H9 (cell line): ENCODE results near the gene TRAK1. TPM values are rescaled to one million over a fixed set of nuclear protein-coding genes. Genes with fewer than 3 reads are reported as not detected.

Source experiments
- DNase-seq: peaks from one replicate; pipeline ENCODE4 v3.0.0-alpha.2; 2017
- H2AFZ ChIP-seq: one replicate; pipeline ENCODE4 v1.6.1; 2013; ENCODE audit warnings: mild to moderate bottlenecking, low read length, control low read depth, moderate library complexity
- H2AK5ac ChIP-seq: 2 replicates; pipeline ENCODE4 v1.6.1; 2013; ENCODE audit warnings: low read length, control low read depth, mixed read lengths; ENCODE audit not compliant: insufficient read length
- H2BK120ac ChIP-seq: one replicate; pipeline ENCODE4 v1.6.1; 2013; ENCODE audit warnings: low read depth, mild to moderate bottlenecking, low read length, control low read depth, inconsistent platforms; ENCODE audit not compliant: poor library complexity, severe bottlenecking
- H2BK12ac ChIP-seq: 2 replicates; pipeline ENCODE4 v1.6.1; 2013; ENCODE audit warnings: low read length, control low read depth, mixed read lengths, low read depth; ENCODE audit not compliant: insufficient read length
- H2BK15ac ChIP-seq: 2 replicates; pipeline ENCODE4 v1.6.1; 2013; ENCODE audit warnings: low read depth, low read length, control low read depth
- H2BK20ac ChIP-seq: one replicate; pipeline ENCODE4 v1.6.1; 2013; ENCODE audit warnings: low read depth, mild to moderate bottlenecking, low read length, control low read depth, inconsistent platforms; ENCODE audit not compliant: poor library complexity, severe bottlenecking
- H2BK5ac ChIP-seq: 2 replicates; pipeline ENCODE4 v1.6.1; 2013; ENCODE audit warnings: low read length, control low read depth, mixed read lengths; ENCODE audit not compliant: insufficient read length
- H3K14ac ChIP-seq: 2 replicates; pipeline ENCODE4 v1.6.1; 2013; ENCODE audit warnings: low read length, control low read depth; ENCODE audit not compliant: insufficient read depth
- H3K18ac ChIP-seq: 2 replicates; pipeline ENCODE4 v1.6.1; 2013; ENCODE audit warnings: low read depth, mild to moderate bottlenecking, mixed read lengths, low read length, control low read depth; ENCODE audit not compliant: insufficient read length
- H3K23ac ChIP-seq: 2 replicates; pipeline ENCODE4 v1.6.1; 2013; ENCODE audit warnings: low read length, control low read depth, mixed read lengths, low read depth; ENCODE audit not compliant: insufficient read length
- H3K23me2 ChIP-seq: 2 replicates; pipeline ENCODE4 v1.6.1; 2013; ENCODE audit warnings: low read depth, mild to moderate bottlenecking, mixed read lengths, low read length, control low read depth; ENCODE audit not compliant: insufficient read length, poor library complexity, severe bottlenecking
- H3K27ac ChIP-seq: 2 replicates; pipeline ENCODE4 v1.5.1; 2013; ENCODE audit warnings: low read length, control low read depth, mixed read lengths, low read depth; ENCODE audit not compliant: insufficient read length
- H3K27me3 ChIP-seq: 2 replicates; pipeline ENCODE4 v1.6.1; 2013; ENCODE audit warnings: low read length, control low read depth, inconsistent platforms; ENCODE audit not compliant: insufficient read depth
- H3K4ac ChIP-seq: 2 replicates; pipeline ENCODE4 v1.6.1; 2013; ENCODE audit warnings: low read depth, mild to moderate bottlenecking, control low read depth, inconsistent platforms, low read length, moderate library complexity
- H3K4me1 ChIP-seq: 2 replicates; pipeline ENCODE4 v1.6.1; 2013; ENCODE audit warnings: low read length, control low read depth, inconsistent platforms; ENCODE audit not compliant: insufficient read depth
- H3K4me2 ChIP-seq: 2 replicates; pipeline ENCODE4 v1.6.1; 2013; ENCODE audit warnings: low read length, control low read depth, mixed read lengths; ENCODE audit not compliant: insufficient read length, insufficient read depth
- H3K56ac ChIP-seq: 2 replicates; pipeline ENCODE4 v1.6.1; 2013; ENCODE audit warnings: low read depth, mild to moderate bottlenecking, mixed read lengths, low read length, control low read depth; ENCODE audit not compliant: insufficient read length
- H3K79me1 ChIP-seq: 2 replicates; pipeline ENCODE4 v1.6.1; 2013; ENCODE audit warnings: low read depth, mild to moderate bottlenecking, moderate library complexity, low read length, control low read depth, inconsistent platforms; ENCODE audit not compliant: insufficient read depth, poor library complexity, severe bottlenecking
- H3K79me2 ChIP-seq: 2 replicates; pipeline ENCODE4 v1.6.1; 2013; ENCODE audit warnings: low read length, control low read depth, inconsistent platforms; ENCODE audit not compliant: insufficient read depth
- H3K9ac ChIP-seq: 2 replicates; pipeline ENCODE4 v1.6.1; 2013; ENCODE audit warnings: low read length, control low read depth, mixed read lengths; ENCODE audit not compliant: insufficient read length; ENCODE audit errors: extremely low read depth
- H3K9me3 ChIP-seq: one replicate; pipeline ENCODE4 v1.6.1; 2013; ENCODE audit warnings: low read depth, low read length, inconsistent platforms; ENCODE audit not compliant: control insufficient read depth
- H3T11ph ChIP-seq: one replicate; pipeline ENCODE4 v1.6.1; 2013; ENCODE audit warnings: mild to moderate bottlenecking, low read length, control low read depth, inconsistent platforms
- H4K20me1 ChIP-seq: one replicate; pipeline ENCODE4 v1.6.1; 2013; ENCODE audit not compliant: control insufficient read depth, insufficient read length, insufficient read depth
- H4K5ac ChIP-seq: 2 replicates; pipeline ENCODE4 v1.6.1; 2013; ENCODE audit warnings: low read depth, mild to moderate bottlenecking, mixed read lengths, low read length, control low read depth; ENCODE audit not compliant: insufficient read length
- H4K8ac ChIP-seq: replicated peaks from 2 replicates; pipeline ENCODE4 v1.6.1; 2013; ENCODE audit warnings: low read length, control low read depth, mixed read lengths, low read depth; ENCODE audit not compliant: insufficient read length
- H4K91ac ChIP-seq: 2 replicates; pipeline ENCODE4 v1.6.1; 2013; ENCODE audit warnings: low read depth, mild to moderate bottlenecking, moderate library complexity, mixed read lengths, low read length, control low read depth; ENCODE audit not compliant: insufficient read length
- H3K27ac Mint-ChIP-seq, 3 experiments: 2 replicates in 2 of 3; 3 replicates in 1 of 3; pipeline ENCODE4 v1.8.0; 2020 to 2021; ENCODE audit warnings: mixed read lengths in 3 of 3, mild to moderate bottlenecking in 1 of 3, moderate library complexity in 1 of 3
- H3K27me3 Mint-ChIP-seq: 2 replicates; pipeline ENCODE4 v1.8.0; 2021; ENCODE audit warnings: low read depth, mild to moderate bottlenecking, moderate library complexity, mixed read lengths
- H3K36me3 Mint-ChIP-seq, 3 experiments: 2 replicates in 2 of 3; 3 replicates in 1 of 3; pipeline ENCODE4 v1.8.0; 2020 to 2021; ENCODE audit warnings: low read depth in 3 of 3, mixed read lengths in 3 of 3; ENCODE audit not compliant: insufficient read depth in 1 of 3
- H3K4me1 Mint-ChIP-seq, 2 experiments: 2 replicates each; pipeline ENCODE4 v1.8.0; 2020; ENCODE audit warnings: mixed read lengths in 2 of 2
- H3K4me3 Mint-ChIP-seq, 2 experiments: 2 replicates in 1 of 2; 3 replicates in 1 of 2; pipeline ENCODE4 v1.8.0; 2020 to 2021; ENCODE audit warnings: mild to moderate bottlenecking in 2 of 2, mixed read lengths in 2 of 2, moderate library complexity in 1 of 2
- H3K9me3 Mint-ChIP-seq, 2 experiments: 2 replicates in 1 of 2; 3 replicates in 1 of 2; pipeline ENCODE4 v1.8.0; 2020; ENCODE audit warnings: mild to moderate bottlenecking in 2 of 2, mixed read lengths in 2 of 2, moderate library complexity in 1 of 2
- WGBS: extraction: QIAGEN DNeasy Blood & Tissue Kit; methylation state at CpG from one replicate; pipeline ENCODE4 v1.1.7; 2013; ENCODE audit warnings: missing lambda C conversion rate, low lambda C conversion rate, mixed read lengths; ENCODE audit not compliant: insufficient read length; ENCODE audit errors: extremely low coverage; 5-methylcytosine and 5-hydroxymethylcytosine counted together
- total RNA-seq: library from RNA; stranded (reverse); gene quantifications from 2 replicates; pipeline ENCODE4 v1.2.1, GENCODE V29; 2021
- TF ChIP-seq, protein P1 (sequence below): fragments of 200-600 bp; sonication (generic); conservative IDR thresholded peaks from 3 replicates; pipeline ENCODE4 v1.8.0; 2021; ENCODE audit warnings: antibody characterized with exemption, mild to moderate bottlenecking

The TRAK1 gene
- total RNA-seq, 1 experiment from 2014 or later: 34.2 TPM

DNA sequence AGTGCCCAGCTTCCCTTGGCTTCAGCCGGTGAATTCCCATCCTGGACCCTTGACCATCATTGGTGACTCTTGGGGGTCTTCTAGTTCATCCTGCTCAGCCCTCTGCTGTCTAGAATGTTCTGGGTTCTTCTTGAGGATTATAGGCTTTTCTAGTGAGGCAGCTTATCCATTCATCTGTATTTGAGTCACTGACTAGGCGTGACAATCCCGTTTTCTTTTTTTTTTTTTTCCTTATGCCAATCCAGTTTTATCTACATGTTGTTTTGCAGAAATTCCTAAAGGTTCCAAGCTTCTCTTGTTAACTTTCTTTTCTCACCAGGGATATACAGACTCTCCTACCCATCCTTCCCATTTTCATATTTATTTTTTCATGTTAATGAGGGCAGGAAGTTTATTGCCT is 6.6 kb upstream of the TRAK1 start:
- WGBS: no CpG with 5 or more reads among the region's 3 CpGs
- H3K79me2 ChIP-seq: peaks cover 2% of the 10 kb centered on the region; the same call in 1 of the 2 replicates

More for the DNA sequence above, 6.6 kb upstream of the TRAK1 start:
- no peak overlapping the region for H2BK5ac ChIP-seq
- H3K23me2 ChIP-seq: no peaks in the 10 kb centered on the region
- H3K23ac ChIP-seq: no peak overlapping the region
- no peaks in the 10 kb centered on the region for H3K27me3 ChIP-seq
- H3K4me1 ChIP-seq: peaks cover 4% of the 10 kb centered on the region; the same call in 1 of the 2 replicates
- DNase-seq: no peak
- no peak overlapping the region for H3K27ac ChIP-seq
- no peak overlapping the region for H3K56ac ChIP-seq
- no peak overlapping the region for H2BK120ac ChIP-seq
- H4K5ac ChIP-seq: no peak overlapping the region
- Mint-ChIP-seq H3K9me3 (no peaks in the 10 kb centered on the region), H3K4me3 (no peak overlapping the region), H3K36me3 (peaks cover 0 to 3% (median 2%) of the 10 kb centered on the region in 3 experiments; a peak in 3 of 7 replicates), H3K27ac (no peak overlapping the region), H3K4me1 (peaks cover 17 to 24% of the 10 kb centered on the region in 2 experiments), H3K27me3 (no peaks in the 10 kb centered on the region)
- no peak overlapping the region for H3T11ph ChIP-seq
- TF ChIP-seq, protein P1, sequence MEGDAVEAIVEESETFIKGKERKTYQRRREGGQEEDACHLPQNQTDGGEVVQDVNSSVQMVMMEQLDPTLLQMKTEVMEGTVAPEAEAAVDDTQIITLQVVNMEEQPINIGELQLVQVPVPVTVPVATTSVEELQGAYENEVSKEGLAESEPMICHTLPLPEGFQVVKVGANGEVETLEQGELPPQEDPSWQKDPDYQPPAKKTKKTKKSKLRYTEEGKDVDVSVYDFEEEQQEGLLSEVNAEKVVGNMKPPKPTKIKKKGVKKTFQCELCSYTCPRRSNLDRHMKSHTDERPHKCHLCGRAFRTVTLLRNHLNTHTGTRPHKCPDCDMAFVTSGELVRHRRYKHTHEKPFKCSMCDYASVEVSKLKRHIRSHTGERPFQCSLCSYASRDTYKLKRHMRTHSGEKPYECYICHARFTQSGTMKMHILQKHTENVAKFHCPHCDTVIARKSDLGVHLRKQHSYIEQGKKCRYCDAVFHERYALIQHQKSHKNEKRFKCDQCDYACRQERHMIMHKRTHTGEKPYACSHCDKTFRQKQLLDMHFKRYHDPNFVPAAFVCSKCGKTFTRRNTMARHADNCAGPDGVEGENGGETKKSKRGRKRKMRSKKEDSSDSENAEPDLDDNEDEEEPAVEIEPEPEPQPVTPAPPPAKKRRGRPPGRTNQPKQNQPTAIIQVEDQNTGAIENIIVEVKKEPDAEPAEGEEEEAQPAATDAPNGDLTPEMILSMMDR: no peak
- no peak overlapping the region for H2BK20ac ChIP-seq
- H3K18ac ChIP-seq: no peak overlapping the region
- H3K9ac ChIP-seq: no peak overlapping the region
- no peak overlapping the region for H4K8ac ChIP-seq
- no peaks in the 10 kb centered on the region for H3K9me3 ChIP-seq
- H2BK15ac ChIP-seq: no peak overlapping the region
- no peak overlapping the region for H2AFZ ChIP-seq
- no peak overlapping the region for H2BK12ac ChIP-seq
- no peak overlapping the region for H2AK5ac ChIP-seq
- no peak overlapping the region for H3K14ac ChIP-seq
- H4K20me1 ChIP-seq: no peaks in the 10 kb centered on the region
- peaks cover 3% of the 10 kb centered on the region for H3K79me1 ChIP-seq
- no peak overlapping the region for H3K4me2 ChIP-seq
- H3K4ac ChIP-seq: no peak overlapping the region
- H4K91ac ChIP-seq: no peak overlapping the region
